HG03066 (cell line): ENCODE measurements around the gene CUBN.
"Not testable (repeated sequence)": the region's sequence is repeated elsewhere in the genome, so short reads cannot be mapped to it uniquely, and the experiment has no call there.

Source experiments
- ATAC-seq: cut with Tn5 transposase; IDR thresholded peaks from one replicate; pipeline ENCODE4 v1.9.1; 2021; ENCODE audit warnings: low read depth; ENCODE audit not compliant: unreplicated experiment

Gene CUBN

GRCh38 chr10:17141504-17142229 lies 12.1 kb upstream of the CUBN start:
- no peak for ATAC-seq

- ATAC-seq: no peak
These were observed 10.8 kb upstream of the CUBN start for GRCh38 chr10:17140386-17140761.

- no peak for ATAC-seq
These were observed 8.9 kb upstream of the CUBN start for GRCh38 chr10:17138460-17139042.

- no peak for ATAC-seq
These were observed 5.2 kb upstream of the CUBN start for GRCh38 chr10:17134737-17135260.

GRCh38 chr10:17134282-17134681 lies 4.7 kb upstream of the CUBN start:
- ATAC-seq: no peak

GRCh38 chr10:17128261-17128660 lies 1.4 kb downstream of the CUBN start:
- no peak for ATAC-seq

GRCh38 chr10:17126327-17126726 lies 3.3 kb downstream of the CUBN start:
- ATAC-seq: no peak

- ATAC-seq: no peak
These were observed 4.3 kb downstream of the CUBN start for GRCh38 chr10:17125206-17125893.

GRCh38 chr10:17123961-17124360 lies 5.7 kb downstream of the CUBN start:
- no peak for ATAC-seq

- ATAC-seq: no peak
These were observed 6.6 kb downstream of the CUBN start for GRCh38 chr10:17122726-17123661.

- ATAC-seq: no peak
These were observed 7.6 kb downstream of the CUBN start for GRCh38 chr10:17122052-17122451.

GRCh38 chr10:17120694-17121093 lies 8.9 kb downstream of the CUBN start:
- ATAC-seq: no peak

GRCh38 chr10:17119845-17120244 lies 9.8 kb downstream of the CUBN start:
- no peak for ATAC-seq

GRCh38 chr10:17116193-17116592 lies 13.4 kb downstream of the CUBN start:
- ATAC-seq: no peak

- no peak for ATAC-seq
These were observed 13.9 kb downstream of the CUBN start for GRCh38 chr10:17115683-17116082.

GRCh38 chr10:17114878-17115444 lies 14.7 kb downstream of the CUBN start:
- not testable (repeated sequence) for ATAC-seq

GRCh38 chr10:17113889-17114540 lies 15.6 kb downstream of the CUBN start:
- ATAC-seq: no peak

GRCh38 chr10:17113346-17113745 lies 16.3 kb downstream of the CUBN start:
- no peak for ATAC-seq

- ATAC-seq: no peak
These were observed 17.0 kb downstream of the CUBN start for GRCh38 chr10:17112566-17112965.
